ENCODE data around the gene ADAMTS9. TPM values are rescaled to one million over a fixed set of nuclear protein-coding genes. Genes with fewer than 3 reads are reported as not detected.

ADAMTS9 gene
- total RNA-seq, 1 donor from 2014 or later = 47.7 TPM

DNA sequence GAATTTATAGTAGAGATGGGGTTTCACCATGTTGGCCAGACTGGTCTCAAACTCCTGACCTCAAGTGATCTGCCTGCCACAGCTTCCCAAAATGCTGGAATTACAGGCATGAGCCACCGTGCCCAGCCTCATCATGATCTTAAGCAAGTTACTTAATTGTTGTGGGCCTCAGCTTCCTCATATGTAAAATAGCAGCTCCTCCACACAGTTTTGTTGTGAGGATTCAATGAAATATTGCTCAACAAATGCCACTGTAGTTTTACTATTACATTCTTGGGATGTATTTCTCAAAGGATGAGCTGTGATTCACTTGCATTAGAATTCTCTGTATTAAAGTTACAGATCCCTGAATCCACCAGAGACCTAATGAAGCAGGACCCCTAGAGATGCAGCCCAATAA, 168.8 kb downstream of the ADAMTS9 start:
- Histone ChIP-seq H3K9me3 (ENCODE audit: low read depth) (peaks cover 4% of the 10 kb centered on the region), H3K9ac (no peak overlapping the region), H3F3A (ENCODE audit: low read depth) (no peaks in the 10 kb centered on the region), H4K20me1 (ENCODE audit: low read depth) (no peaks in the 10 kb centered on the region), H3K79me2 (ENCODE audit: low read depth) (no peaks in the 10 kb centered on the region), H3K27ac (no peak overlapping the region), H3K4me1 (no peaks in the 10 kb centered on the region), H3K4me3 (no peak overlapping the region), H3K36me3 (peaks cover 9% of the 10 kb centered on the region), H3K4me2 (no peak overlapping the region), H3K27me3 (no peaks in the 10 kb centered on the region), H2AFZ (replicated peaks) (no peak overlapping the region)
- Mint-ChIP-seq H3K9me3 (peaks cover 10% of the 10 kb centered on the region), H3K4me1 (peaks cover 7% of the 10 kb centered on the region), H3K36me3 (peaks cover 39% of the 10 kb centered on the region), H3K4me3 (no peak overlapping the region), H3K27me3 (ENCODE audit: insufficient read depth, low read depth) (no peaks in the 10 kb centered on the region), H3K27ac (no peak overlapping the region)
- TF ChIP-seq, protein P1, sequence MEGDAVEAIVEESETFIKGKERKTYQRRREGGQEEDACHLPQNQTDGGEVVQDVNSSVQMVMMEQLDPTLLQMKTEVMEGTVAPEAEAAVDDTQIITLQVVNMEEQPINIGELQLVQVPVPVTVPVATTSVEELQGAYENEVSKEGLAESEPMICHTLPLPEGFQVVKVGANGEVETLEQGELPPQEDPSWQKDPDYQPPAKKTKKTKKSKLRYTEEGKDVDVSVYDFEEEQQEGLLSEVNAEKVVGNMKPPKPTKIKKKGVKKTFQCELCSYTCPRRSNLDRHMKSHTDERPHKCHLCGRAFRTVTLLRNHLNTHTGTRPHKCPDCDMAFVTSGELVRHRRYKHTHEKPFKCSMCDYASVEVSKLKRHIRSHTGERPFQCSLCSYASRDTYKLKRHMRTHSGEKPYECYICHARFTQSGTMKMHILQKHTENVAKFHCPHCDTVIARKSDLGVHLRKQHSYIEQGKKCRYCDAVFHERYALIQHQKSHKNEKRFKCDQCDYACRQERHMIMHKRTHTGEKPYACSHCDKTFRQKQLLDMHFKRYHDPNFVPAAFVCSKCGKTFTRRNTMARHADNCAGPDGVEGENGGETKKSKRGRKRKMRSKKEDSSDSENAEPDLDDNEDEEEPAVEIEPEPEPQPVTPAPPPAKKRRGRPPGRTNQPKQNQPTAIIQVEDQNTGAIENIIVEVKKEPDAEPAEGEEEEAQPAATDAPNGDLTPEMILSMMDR (IDR thresholded peaks at IDR 0.05) = no peak
- TF ChIP-seq EZH2 (IDR thresholded peaks at IDR 0.05) (no peak), EZH2phosphoT487 (IDR thresholded peaks at IDR 0.05) (no peak)
- DNase-seq (ENCODE audit: low spot score) = no peak

DNA sequence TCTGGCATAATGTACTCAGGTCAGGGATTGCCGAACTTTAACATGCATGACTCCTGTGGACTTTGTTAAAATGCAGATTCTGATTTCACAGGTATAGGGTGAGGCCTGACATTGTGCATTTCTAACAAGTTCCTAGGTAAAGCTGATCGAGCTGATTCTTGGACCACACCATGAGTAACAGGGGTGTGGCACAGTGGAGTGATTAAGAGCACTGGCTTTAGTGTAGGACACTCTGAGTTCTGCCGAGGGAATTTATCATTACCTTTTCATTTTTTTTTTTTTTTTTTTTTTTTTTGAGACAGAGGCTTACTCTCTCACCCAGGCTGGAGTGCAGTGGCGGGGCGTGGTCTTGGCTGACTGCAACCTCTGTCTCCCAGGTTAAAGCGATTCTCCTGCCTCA, 169.3 kb downstream of the ADAMTS9 start:
- Mint-ChIP-seq H3K9me3 (peaks cover 10% of the 10 kb centered on the region), H3K4me1 (peaks cover 7% of the 10 kb centered on the region), H3K27ac (no peak overlapping the region), H3K36me3 (peaks cover 37% of the 10 kb centered on the region), H3K27me3 (ENCODE audit: insufficient read depth, low read depth) (no peaks in the 10 kb centered on the region), H3K4me3 (no peak overlapping the region)
- peaks cover 4% of the 10 kb centered on the region for H3K9me3 ChIP-seq (ENCODE audit: low read depth)
- peaks cover 9% of the 10 kb centered on the region for H3K36me3 ChIP-seq
- H3K27ac ChIP-seq = no peak overlapping the region
- H4K20me1 ChIP-seq (ENCODE audit: low read depth) = no peaks in the 10 kb centered on the region
- H3K4me1 ChIP-seq = no peaks in the 10 kb centered on the region
- no peak overlapping the region for H3K9ac ChIP-seq
- no peak overlapping the region for H3K4me2 ChIP-seq
- H3K79me2 ChIP-seq (ENCODE audit: low read depth) = no peaks in the 10 kb centered on the region
- no peak overlapping the region for H3K4me3 ChIP-seq
- TF ChIP-seq, protein P1 (IDR thresholded peaks at IDR 0.05) = no peak
- no peak for TF ChIP-seq EZH2 (IDR thresholded peaks at IDR 0.05)
- TF ChIP-seq EZH2phosphoT487 (IDR thresholded peaks at IDR 0.05) = no peak
- no peaks in the 10 kb centered on the region for H3F3A ChIP-seq (ENCODE audit: low read depth)
- H2AFZ ChIP-seq (replicated peaks) = no peak overlapping the region
- DNase-seq (ENCODE audit: low spot score) = no peak
- H3K27me3 ChIP-seq = no peaks in the 10 kb centered on the region

DNA sequence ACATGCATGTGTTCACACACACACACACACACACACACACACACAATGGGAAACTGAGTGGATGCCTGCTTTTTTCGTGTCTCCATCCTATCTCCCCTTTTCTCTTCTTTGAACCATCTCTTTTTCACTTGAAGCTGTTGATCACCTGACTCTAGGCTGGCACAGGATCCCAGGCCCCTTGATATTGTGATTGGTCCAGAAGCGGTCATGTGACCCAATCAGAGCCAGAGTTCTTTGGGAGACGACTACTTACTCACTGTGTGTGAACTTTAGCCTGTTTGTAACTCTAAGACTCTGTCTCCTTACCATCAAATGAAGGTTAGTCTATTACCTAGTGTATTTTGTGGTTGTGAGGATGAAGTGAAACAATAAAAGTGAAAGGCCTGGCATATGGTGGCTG, 172.9 kb downstream of the ADAMTS9 start:
- Histone ChIP-seq H3K9me3 (ENCODE audit: low read depth) (no peaks in the 10 kb centered on the region), H3K27ac (no peak overlapping the region), H3K9ac (no peak overlapping the region), H3F3A (ENCODE audit: low read depth) (no peaks in the 10 kb centered on the region), H3K27me3 (no peaks in the 10 kb centered on the region), H3K4me2 (no peak overlapping the region), H3K79me2 (ENCODE audit: low read depth) (no peaks in the 10 kb centered on the region), H4K20me1 (ENCODE audit: low read depth) (no peaks in the 10 kb centered on the region), H3K4me1 (no peaks in the 10 kb centered on the region), H3K36me3 (no peaks in the 10 kb centered on the region), H3K4me3 (no peak overlapping the region), H2AFZ (replicated peaks) (no peak overlapping the region)
- H3K27ac Mint-ChIP-seq = no peak overlapping the region
- peaks cover 4% of the 10 kb centered on the region for H3K9me3 Mint-ChIP-seq
- H3K36me3 Mint-ChIP-seq = peaks cover 19% of the 10 kb centered on the region
- no peaks in the 10 kb centered on the region for H3K27me3 Mint-ChIP-seq (ENCODE audit: insufficient read depth, low read depth)
- no peak for TF ChIP-seq EZH2 (IDR thresholded peaks at IDR 0.05)
- TF ChIP-seq, protein P1 (IDR thresholded peaks at IDR 0.05) = no peak
- no peak for TF ChIP-seq EZH2phosphoT487 (IDR thresholded peaks at IDR 0.05)
- DNase-seq (ENCODE audit: low spot score) = no peak
- H3K4me1 Mint-ChIP-seq = peaks cover 3% of the 10 kb centered on the region
- no peak overlapping the region for H3K4me3 Mint-ChIP-seq

All from neural progenitor cell (in vitro differentiated cells).